Measurements from ENCODE around the gene NT5C3B.
A peak's percentile ranks its signal among the peaks of the same experiment; 100 is the strongest.

NT5C3B gene

GRCh38 chr17:41813699-41814124 lies 22.3 kb downstream of the NT5C3B start:
- no peak overlapping the region for H3K27ac ChIP-seq (ENCODE audit: low read depth, low read length)
- H3K4me3 ChIP-seq (ENCODE audit: insufficient read depth, low read length, poor library complexity, severe bottlenecking), result no peak overlapping the region
- no peaks in the 10 kb centered on the region for H3F3A ChIP-seq (ENCODE audit: insufficient read depth)
- no peaks in the 10 kb centered on the region for H3K27me3 ChIP-seq (ENCODE audit: low read length)
- H3K9ac ChIP-seq (ENCODE audit: low read length), result no peak overlapping the region
- H3K79me2 ChIP-seq (ENCODE audit: insufficient read depth, low read length), result no peaks in the 10 kb centered on the region
- TF ChIP-seq CTCF (IDR thresholded peaks at IDR 0.05; ENCODE audit: insufficient read depth, low read length, poor library complexity, severe bottlenecking) (no peak), EZH2phosphoT487 (conservative IDR thresholded peaks at IDR 0.05; ENCODE audit: low read length) (no peak)
- H3K9me2 ChIP-seq (replicated peaks; ENCODE audit: insufficient read depth, low read length), result no peaks in the 10 kb centered on the region
- no peak overlapping the region for H3K4me2 ChIP-seq (ENCODE audit: low read depth, low read length, poor library complexity, severe bottlenecking)
- no peak overlapping the region for H2AFZ ChIP-seq (ENCODE audit: low read depth, low read length, severe bottlenecking)
- H4K20me1 ChIP-seq (ENCODE audit: low read depth, low read length), result no peaks in the 10 kb centered on the region
- no peaks in the 10 kb centered on the region for H3K9me3 ChIP-seq (ENCODE audit: insufficient read depth, low read length)
- no peaks in the 10 kb centered on the region for H3K36me3 ChIP-seq (ENCODE audit: low read length)

- Histone ChIP-seq H3K27me3 (ENCODE audit: low read length) (no peaks in the 10 kb centered on the region), H3K79me2 (ENCODE audit: insufficient read depth, low read length) (no peaks in the 10 kb centered on the region), H3K9me3 (ENCODE audit: insufficient read depth, low read length) (no peaks in the 10 kb centered on the region), H3K36me3 (ENCODE audit: low read length) (no peaks in the 10 kb centered on the region), H2AFZ (ENCODE audit: low read depth, low read length, severe bottlenecking) (no peak overlapping the region), H4K20me1 (ENCODE audit: low read depth, low read length) (no peaks in the 10 kb centered on the region), H3K9ac (ENCODE audit: low read length) (no peak overlapping the region), H3K4me2 (ENCODE audit: low read depth, low read length, poor library complexity, severe bottlenecking) (no peak overlapping the region), H3F3A (ENCODE audit: insufficient read depth) (no peaks in the 10 kb centered on the region), H3K27ac (ENCODE audit: low read depth, low read length) (no peak overlapping the region), H3K9me2 (replicated peaks; ENCODE audit: insufficient read depth, low read length) (no peaks in the 10 kb centered on the region), H3K4me3 (ENCODE audit: insufficient read depth, low read length, poor library complexity, severe bottlenecking) (no peak overlapping the region)
- TF ChIP-seq EZH2phosphoT487 (conservative IDR thresholded peaks at IDR 0.05; ENCODE audit: low read length) (no peak), CTCF (IDR thresholded peaks at IDR 0.05; ENCODE audit: insufficient read depth, low read length, poor library complexity, severe bottlenecking) (no peak)
Measured at GRCh38 chr17:41813152-41813680, 22.8 kb downstream of the NT5C3B start.

- no peaks in the 10 kb centered on the region for H3K27me3 ChIP-seq (ENCODE audit: low read length)
Measured at GRCh38 chr17:41812381-41813151, 23.5 kb downstream of the NT5C3B start, which contains the start of gene FKBP10. TSS of gene FKBP10 (plus strand) at chr17:41813004. CDS start at chr17:41813035, 31 bp downstream.

More at GRCh38 chr17:41812381-41813151, 23.5 kb downstream of the NT5C3B start, which contains the start of gene FKBP10:
- Histone ChIP-seq H4K20me1 (ENCODE audit: low read depth, low read length) (no peaks in the 10 kb centered on the region), H3K4me3 (ENCODE audit: insufficient read depth, low read length, poor library complexity, severe bottlenecking) (peak within 1 kb of the TSS; percentile 73), H3K9me2 (replicated peaks; ENCODE audit: insufficient read depth, low read length) (no peaks in the 10 kb centered on the region), H3F3A (ENCODE audit: insufficient read depth) (no peaks in the 10 kb centered on the region), H3K79me2 (ENCODE audit: insufficient read depth, low read length) (no peaks in the 10 kb centered on the region), H3K9ac (ENCODE audit: low read length) (peak within 1 kb of the TSS; percentile 66), H3K9me3 (ENCODE audit: insufficient read depth, low read length) (no peaks in the 10 kb centered on the region), H3K27ac (ENCODE audit: low read depth, low read length) (no peak within 1 kb of the TSS), H2AFZ (ENCODE audit: low read depth, low read length, severe bottlenecking) (peak within 1 kb of the TSS; percentile 90), H3K36me3 (ENCODE audit: low read length) (no peaks in the 10 kb centered on the region), H3K4me2 (ENCODE audit: low read depth, low read length, poor library complexity, severe bottlenecking) (peak within 1 kb of the TSS; percentile 66)
- TF ChIP-seq EZH2phosphoT487 (conservative IDR thresholded peaks at IDR 0.05; ENCODE audit: low read length) (no peak), CTCF (IDR thresholded peaks at IDR 0.05; ENCODE audit: insufficient read depth, low read length, poor library complexity, severe bottlenecking) (no peak)
